Measurements from ENCODE around the gene FBN2.
"Not testable (repeated sequence)": the region's sequence is repeated elsewhere in the genome, so short reads cannot be mapped to it uniquely, and the experiment has no call there.

Gene FBN2

GRCh38 chr5:128357226-128357625 is 180.8 kb downstream of the FBN2 start:
- DNase-seq (no peak), ATAC-seq (no peak)

GRCh38 chr5:128355961-128356360 is 182.1 kb downstream of the FBN2 start:
- DNase-seq, result no peak
- no peak for ATAC-seq

- no peak for DNase-seq
- ATAC-seq, result no peak
Observed at GRCh38 chr5:128353441-128354107, 184.5 kb downstream of the FBN2 start.

- no peak for DNase-seq
- no peak for ATAC-seq
Observed at GRCh38 chr5:128350705-128351104, 187.3 kb downstream of the FBN2 start.

GRCh38 chr5:128349044-128349858 is 188.8 kb downstream of the FBN2 start:
- no peak for DNase-seq

GRCh38 chr5:128346038-128346437 is 192.0 kb downstream of the FBN2 start:
- ATAC-seq (no peak), DNase-seq (no peak)

More at GRCh38 chr5:128349044-128349858, 188.8 kb downstream of the FBN2 start:
- ATAC-seq, result no peak

GRCh38 chr5:128345247-128345646 is 192.8 kb downstream of the FBN2 start:
- no peak for DNase-seq
- ATAC-seq, result no peak

- ATAC-seq (no peak), DNase-seq (no peak)
Observed at GRCh38 chr5:128343168-128343567, 194.9 kb downstream of the FBN2 start.

GRCh38 chr5:128341056-128341455 is 197.0 kb downstream of the FBN2 start:
- ATAC-seq, result no peak
- no peak for DNase-seq

GRCh38 chr5:128340648-128341047 is 197.4 kb downstream of the FBN2 start:
- DNase-seq, result no peak
- ATAC-seq, result no peak

GRCh38 chr5:128339585-128339984 is 198.5 kb downstream of the FBN2 start:
- DNase-seq (no peak), ATAC-seq (no peak)

GRCh38 chr5:128338649-128339048 is 199.4 kb downstream of the FBN2 start:
- no peak for ATAC-seq
- no peak for DNase-seq

- ATAC-seq (no peak), DNase-seq (no peak)
Observed at GRCh38 chr5:128335339-128335738, 202.7 kb downstream of the FBN2 start.

- ATAC-seq (no peak), DNase-seq (no peak)
Observed at GRCh38 chr5:128334010-128334716, 203.9 kb downstream of the FBN2 start.

GRCh38 chr5:128331261-128331660 is 206.8 kb downstream of the FBN2 start:
- DNase-seq (no peak), ATAC-seq (no peak)

GRCh38 chr5:128329386-128329939 is 208.6 kb downstream of the FBN2 start:
- DNase-seq (no peak), ATAC-seq (no peak)

- ATAC-seq (no peak), DNase-seq (no peak)
Observed at GRCh38 chr5:128328446-128328845, 209.6 kb downstream of the FBN2 start.

- DNase-seq (no peak), ATAC-seq (no peak)
Observed at GRCh38 chr5:128328007-128328406, 210.0 kb downstream of the FBN2 start.

- ATAC-seq, DNase-seq: not testable (repeated sequence)
Observed at GRCh38 chr5:128321418-128321817, 216.6 kb downstream of the FBN2 start.

- DNase-seq (no peak), ATAC-seq (no peak)
Observed at GRCh38 chr5:128318691-128319090, 219.4 kb downstream of the FBN2 start.

- ATAC-seq, result no peak
Observed at GRCh38 chr5:128317481-128317880, 220.6 kb downstream of the FBN2 start.

GRCh38 chr5:128315671-128316070 is 222.4 kb downstream of the FBN2 start:
- DNase-seq, result no peak
- ATAC-seq, result no peak

More at GRCh38 chr5:128317481-128317880, 220.6 kb downstream of the FBN2 start:
- no peak for DNase-seq

GRCh38 chr5:128305341-128305740 is 232.7 kb downstream of the FBN2 start:
- no peak for DNase-seq

More at GRCh38 chr5:128305341-128305740, 232.7 kb downstream of the FBN2 start:
- no peak for ATAC-seq
